GM19455 (cell line): ENCODE results near the gene INCA1.
A peak's percentile ranks its signal among the peaks of the same experiment; 100 is the strongest.
"Not testable (repeated sequence)": the region's sequence is repeated elsewhere in the genome, so short reads cannot be mapped to it uniquely, and the experiment has no call there.

Experiments used
- ATAC-seq: cut with Tn5 transposase; IDR thresholded peaks from one replicate; pipeline ENCODE4 v1.9.1; 2021; ENCODE audit not compliant: unreplicated experiment

Gene INCA1

GRCh38 chr17:4997302-4998026, at the start of gene INCA1, which contains the start of gene KIF1C:
TSS of gene INCA1 (minus strand) at chr17:4997522. CDS start at chr17:4994437, 3,085 bp downstream.
TSS of gene KIF1C (plus strand) at chr17:4997950. CDS start at chr17:5000247, 2,297 bp downstream.
- ATAC-seq = peak; percentile 85

DNA sequence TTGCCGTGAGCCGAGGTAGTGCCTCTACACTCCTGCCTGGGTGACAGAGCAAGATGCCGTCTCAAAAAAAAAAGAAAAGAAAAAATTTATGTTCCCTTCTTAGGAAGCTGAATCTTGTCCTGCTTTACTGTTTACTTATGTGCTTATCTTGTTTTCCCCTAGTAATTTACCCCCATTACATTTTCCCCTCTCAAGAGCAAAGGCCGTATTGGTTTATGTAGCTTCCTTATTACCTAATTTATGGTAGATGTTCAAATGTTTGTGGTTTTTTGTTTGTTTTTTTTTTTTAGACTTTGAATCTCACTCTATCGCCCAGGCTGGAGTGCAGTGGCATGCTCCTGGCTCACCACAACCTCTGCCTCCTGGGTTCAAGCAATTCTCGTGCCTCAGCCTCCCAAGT, 48.2 kb upstream of the INCA1 start:
- no peak for ATAC-seq

DNA sequence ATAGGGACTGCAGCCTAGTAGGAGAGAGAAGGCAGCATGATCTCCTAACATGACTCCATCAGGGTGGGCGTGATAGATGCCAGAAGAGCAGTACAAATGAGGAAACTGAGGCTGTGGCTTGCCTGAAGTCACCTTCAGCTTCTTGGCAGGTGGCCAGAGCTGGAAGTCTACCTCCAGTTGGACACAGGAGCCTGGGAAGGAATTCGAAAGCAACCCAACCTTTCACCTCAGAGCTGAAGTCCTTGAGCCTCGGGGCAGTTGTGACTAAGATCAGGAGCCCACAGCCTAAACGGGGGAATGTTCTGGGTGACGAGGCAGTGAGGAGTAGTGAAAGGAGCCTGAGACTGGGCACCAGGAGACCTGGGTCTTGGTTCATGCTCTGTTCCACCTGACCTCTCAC, 47.3 kb upstream of the INCA1 start:
- ATAC-seq = no peak

DNA sequence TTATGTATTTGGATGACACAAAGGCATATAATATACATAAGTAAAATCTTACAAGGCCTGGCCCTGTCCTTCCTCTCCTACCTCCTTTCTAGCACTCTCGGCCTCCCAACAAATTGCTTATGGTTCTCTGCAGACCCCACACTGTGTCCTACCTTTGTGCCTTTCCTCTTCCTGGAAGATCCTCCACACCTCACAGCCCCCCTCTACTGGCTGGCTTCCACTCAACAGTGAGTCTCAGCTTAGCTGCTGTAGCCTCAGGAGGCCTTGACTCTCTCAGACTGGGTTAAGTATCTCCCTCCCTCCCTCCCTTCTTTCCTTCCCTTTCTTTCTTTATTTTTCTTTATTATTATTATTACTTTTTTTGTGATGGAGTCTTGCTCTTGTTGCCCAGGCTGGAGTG, 46.2 kb upstream of the INCA1 start:
- no peak for ATAC-seq

- no peak for ATAC-seq
Measured at GRCh38 chr17:5042157-5043022, 45.1 kb upstream of the INCA1 start.

GRCh38 chr17:5035315-5035714, 38.0 kb upstream of the INCA1 start, which contains the start of gene SLC52A1:
TSS of gene SLC52A1 (minus strand) at chr17:5035426. CDS start at chr17:5034606, 820 bp downstream.
- no peak for ATAC-seq

GRCh38 chr17:5034651-5035050, 37.3 kb upstream of the INCA1 start:
- ATAC-seq = no peak

GRCh38 chr17:5034063-5034462, 36.7 kb upstream of the INCA1 start:
- ATAC-seq = no peak

- ATAC-seq = no peak
Measured at GRCh38 chr17:5033352-5034015, 36.2 kb upstream of the INCA1 start.

- ATAC-seq = no peak
Measured at GRCh38 chr17:5032865-5033264, 35.5 kb upstream of the INCA1 start.

- no peak for ATAC-seq
Measured at GRCh38 chr17:5031365-5032082, 34.2 kb upstream of the INCA1 start.

GRCh38 chr17:5030168-5030567, 32.8 kb upstream of the INCA1 start:
- not testable (repeated sequence) for ATAC-seq

GRCh38 chr17:5027916-5028315, 30.6 kb upstream of the INCA1 start:
- ATAC-seq = no peak

GRCh38 chr17:5027299-5027698, 30.0 kb upstream of the INCA1 start:
- no peak for ATAC-seq

DNA sequence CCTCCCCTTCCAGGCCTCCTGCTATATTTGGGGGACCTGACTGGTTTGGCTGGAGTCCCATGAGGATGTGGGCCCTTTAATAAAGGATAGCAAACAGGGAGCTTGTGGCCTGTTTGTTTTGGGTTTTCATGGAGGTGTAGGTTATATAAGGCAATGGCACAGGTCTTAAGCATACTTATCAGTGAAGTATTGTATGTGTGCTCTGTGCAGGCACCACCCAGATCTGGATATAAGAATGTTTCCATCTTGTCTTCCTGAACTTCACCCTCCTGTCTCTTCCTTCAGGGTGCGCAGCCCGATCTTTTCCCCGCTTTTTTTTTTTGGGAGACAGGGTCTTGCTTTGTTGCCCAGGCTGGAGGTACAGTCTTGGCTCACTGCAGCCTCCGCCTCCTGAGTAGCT, 27.3 kb upstream of the INCA1 start:
- ATAC-seq = no peak

GRCh38 chr17:5023588-5024147, 26.3 kb upstream of the INCA1 start:
- ATAC-seq = no peak

GRCh38 chr17:5022171-5022711, 24.9 kb upstream of the INCA1 start:
- no peak for ATAC-seq

DNA sequence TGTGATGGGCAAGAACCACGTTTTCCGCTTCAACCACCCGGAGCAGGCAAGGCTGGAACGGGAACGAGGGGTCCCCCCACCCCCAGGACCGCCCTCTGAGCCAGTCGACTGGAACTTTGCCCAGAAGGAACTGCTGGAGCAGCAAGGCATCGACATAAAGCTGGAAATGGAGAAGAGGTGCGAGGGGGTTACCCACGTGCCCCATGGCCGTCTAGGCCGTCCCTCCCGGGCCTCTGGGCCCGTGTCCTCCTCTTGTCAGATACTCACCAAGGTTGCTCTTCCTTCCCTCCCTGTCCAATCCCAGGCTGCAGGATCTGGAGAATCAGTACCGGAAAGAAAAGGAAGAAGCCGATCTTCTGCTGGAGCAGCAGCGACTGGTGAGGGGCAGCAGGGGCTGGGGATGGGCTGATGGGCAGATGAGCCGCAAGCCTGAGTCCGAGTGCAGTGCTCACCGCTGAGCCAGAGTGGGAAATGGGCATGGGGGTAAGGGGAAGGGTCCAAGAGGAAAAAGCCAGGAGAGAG, 23.2 kb upstream of the INCA1 start:
- ATAC-seq = no peak

GRCh38 chr17:5019475-5019956, 22.2 kb upstream of the INCA1 start:
- ATAC-seq = no peak

DNA sequence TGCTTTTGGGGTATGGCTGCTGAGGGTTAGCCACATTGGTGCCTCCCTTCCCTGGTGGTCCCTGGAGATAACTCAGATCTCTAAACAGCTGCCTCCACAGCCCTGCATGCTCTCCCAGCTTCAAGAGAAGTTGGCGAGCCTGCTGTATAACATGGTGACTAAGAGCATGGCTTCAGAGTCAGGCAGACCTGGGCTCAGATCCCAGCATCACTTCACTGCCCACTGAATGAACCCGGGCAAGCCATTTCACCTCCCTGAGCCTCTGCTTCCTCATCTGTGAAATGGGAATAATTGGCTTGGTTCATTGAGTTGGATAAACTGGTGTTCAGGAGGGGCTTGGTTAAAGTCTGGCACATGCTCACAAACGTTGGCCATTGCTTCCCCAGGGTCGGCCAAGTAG, 17.0 kb upstream of the INCA1 start:
- no peak for ATAC-seq
